HEK293T (cell line): ENCODE measurements around the gene ROR1.
A peak's percentile ranks its signal among the peaks of the same experiment; 100 is the strongest.

ENCODE experiments used
- CTCF ChIA-PET: fragments of 350-600 bp; formaldehyde crosslinking; extraction: SDS; loops from one replicate; lab custom pipeline; 2021; ENCODE audit warnings: antibody characterized with exemption, inconsistent platforms; lab: Yijun Ruan, JAX
- POLR2A ChIA-PET: fragments of 350-600 bp; formaldehyde crosslinking; extraction: SDS; loops from one replicate; lab custom pipeline; 2020; ENCODE audit warnings: antibody characterized with exemption, inconsistent platforms; lab: Yijun Ruan, JAX
- DNase-seq: peaks from one replicate; pipeline ENCODE4 v3.0.0; 2012; ENCODE audit warnings: mixed read lengths; ENCODE audit errors: extremely low spot score
- ARNT ChIP-seq: fragments of 450-650 bp; IDR thresholded peaks from 2 replicates; pipeline ENCODE4 v1.6.1; 2017; ENCODE audit warnings: mild to moderate bottlenecking
- BHLHE40 ChIP-seq: fragments of 450-650 bp; IDR thresholded peaks from 2 replicates; pipeline ENCODE4 v1.6.1; 2016; ENCODE audit warnings: mild to moderate bottlenecking, moderate library complexity, borderline replicate concordance
- CTBP1 ChIP-seq: fragments of 450-650 bp; IDR thresholded peaks from 2 replicates; pipeline ENCODE4 v1.6.1; 2016; ENCODE audit warnings: borderline replicate concordance
- ELF4 ChIP-seq: fragments of 450-650 bp; IDR thresholded peaks from 2 replicates; pipeline ENCODE4 v1.6.1; 2017; ENCODE audit warnings: antibody characterized with exemption
- FOXA1 ChIP-seq: fragments of 450-650 bp; IDR thresholded peaks from 2 replicates; pipeline ENCODE4 v1.6.1; 2016; ENCODE audit warnings: mild to moderate bottlenecking
- FOXK2 ChIP-seq: fragments of 450-650 bp; IDR thresholded peaks from 2 replicates; pipeline ENCODE4 v1.6.1; 2016; ENCODE audit warnings: mild to moderate bottlenecking
- FOXM1 ChIP-seq: fragments of 450-650 bp; IDR thresholded peaks from 2 replicates; pipeline ENCODE4 v1.6.1; 2017; ENCODE audit warnings: mild to moderate bottlenecking, borderline replicate concordance
- HDGF ChIP-seq: fragments of 450-650 bp; IDR thresholded peaks from 2 replicates; pipeline ENCODE4 v1.6.1; 2017; ENCODE audit warnings: antibody characterized with exemption, borderline replicate concordance
- L3MBTL2 ChIP-seq: fragments of 450-650 bp; conservative IDR thresholded peaks from 2 replicates; pipeline ENCODE4 v1.6.1; 2016; ENCODE audit warnings: mild to moderate bottlenecking
- LEF1 ChIP-seq: fragments of 450-650 bp; IDR thresholded peaks from 2 replicates; pipeline ENCODE4 v1.6.1; 2017; ENCODE audit warnings: mild to moderate bottlenecking, borderline replicate concordance
- NFRKB ChIP-seq: fragments of 450-650 bp; IDR thresholded peaks from 2 replicates; pipeline ENCODE4 v1.6.1; 2016; ENCODE audit warnings: mild to moderate bottlenecking, moderate library complexity
- PKNOX1 ChIP-seq: fragments of 450-650 bp; IDR thresholded peaks from 2 replicates; pipeline ENCODE4 v1.6.1; 2016
- SP1 ChIP-seq: fragments of 450-650 bp; IDR thresholded peaks from 2 replicates; pipeline ENCODE4 v1.6.1; 2017
- SUZ12 ChIP-seq: fragments of 450-650 bp; IDR thresholded peaks from 2 replicates; pipeline ENCODE4 v1.6.1; 2016; ENCODE audit warnings: mild to moderate bottlenecking
- TARDBP ChIP-seq: fragments of 450-650 bp; IDR thresholded peaks from 2 replicates; pipeline ENCODE4 v1.6.1; 2016
- ZNF384 ChIP-seq: fragments of 450-650 bp; IDR thresholded peaks from 2 replicates; pipeline ENCODE4 v1.6.1; 2016

Gene ROR1

DNA sequence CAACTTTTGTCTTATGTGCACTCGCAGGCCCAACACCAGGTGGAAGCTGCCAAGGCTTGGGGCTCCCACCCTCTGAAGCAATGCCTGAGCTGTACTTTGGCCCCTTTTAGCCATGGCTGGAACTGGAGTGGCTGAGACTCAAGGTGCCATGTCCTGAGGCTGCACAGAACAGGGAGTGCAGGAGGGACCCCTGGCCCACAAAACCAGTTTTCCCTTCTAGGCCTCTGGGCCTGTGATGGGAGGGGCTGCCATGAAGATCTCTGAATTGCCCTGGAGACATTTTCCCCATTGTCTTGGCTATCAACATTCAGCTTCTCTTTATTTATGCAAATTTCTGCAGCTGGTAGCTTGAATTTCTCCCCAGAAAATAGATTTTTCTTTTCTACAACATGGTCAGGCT is 57.6 kb downstream of the ROR1 start:
- no peak for DNase-seq
- TF ChIP-seq ELF4 (no peak), SP1 (no peak), LEF1 (no peak), NFRKB (no peak), HDGF (no peak), CTBP1 (no peak), L3MBTL2 (no peak), TARDBP (no peak), PKNOX1 (no peak), ARNT (no peak), FOXM1 (no peak), SUZ12 (no peak), ZNF384 (no peak), FOXA1 (no peak), BHLHE40 (no peak), FOXK2 (no peak)
- ChIA-PET CTCF (interaction anchor here (0.6 kb wide), 1 partner anchor 32 kb away, joined by 3 read pairs; no protein-coding TSS in a partner anchor), POLR2A (no interaction called here)

DNA sequence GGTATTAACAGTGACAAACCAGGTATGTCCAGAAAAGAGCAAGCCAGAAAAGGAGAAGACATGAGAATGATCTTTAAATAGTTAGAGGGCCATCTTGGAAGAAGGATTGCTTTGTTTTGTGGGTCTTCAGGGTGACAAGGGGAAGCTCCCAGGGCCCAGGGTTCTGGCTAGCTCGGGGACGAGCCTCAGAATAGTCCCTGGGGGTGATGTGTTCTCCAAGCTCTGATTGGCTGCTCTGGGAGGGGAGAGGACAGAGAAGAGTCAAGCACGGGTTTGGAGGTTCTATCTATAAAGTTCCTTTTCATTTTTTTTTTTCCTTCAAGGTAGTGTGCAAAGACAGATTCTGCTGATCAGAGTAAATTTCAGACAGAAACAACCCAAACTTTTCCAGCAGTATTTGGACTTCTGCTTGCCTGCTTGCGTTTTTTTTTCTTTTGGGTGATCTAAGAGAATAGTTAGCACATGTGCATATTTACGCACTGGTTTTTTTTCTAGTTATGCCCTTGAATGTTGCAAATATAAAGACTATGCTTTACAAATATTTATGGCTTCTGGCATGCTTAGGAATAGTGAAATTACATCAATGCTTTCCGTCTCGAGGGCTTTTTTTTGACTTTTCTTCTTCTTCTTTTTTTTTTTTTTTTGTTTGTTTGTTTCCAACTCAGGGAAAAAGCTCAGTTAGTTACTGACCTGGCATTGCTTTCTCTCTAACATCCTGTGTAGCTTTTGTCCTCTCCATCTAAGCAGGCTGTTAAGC is 59.7 kb downstream of the ROR1 start:
- DNase-seq = no peak
- TF ChIP-seq FOXA1 (no peak), TARDBP (no peak), BHLHE40 (no peak), CTBP1 (no peak), L3MBTL2 (no peak)
- POLR2A ChIA-PET = no interaction called here
- CTCF ChIA-PET = interaction anchor here (0.7 kb wide), 1 partner anchor 47 kb away, joined by 3 read pairs; no protein-coding TSS in a partner anchor

- DNase-seq = no peak
- POLR2A ChIA-PET = interaction anchor here (1.2 kb wide), 1 partner anchor 62 kb away, joined by 3 read pairs; the partner anchor contains the start of gene ROR1
- TF ChIP-seq FOXK2 = no peak
- CTCF ChIA-PET = interaction anchor here (0.7 kb wide), 1 partner anchor 168 kb away, joined by 3 read pairs; no protein-coding TSS in a partner anchor
Observed at GRCh38 chr1:63835128-63835527, 61.3 kb downstream of the ROR1 start.

- TF ChIP-seq TARDBP (no peak), ZNF384 (no peak), FOXM1 (no peak), BHLHE40 (no peak), NFRKB (no peak), LEF1 (no peak)
- no peak for DNase-seq
- ChIA-PET CTCF (no interaction called here), POLR2A (no interaction called here)
Observed at GRCh38 chr1:63836374-63836773, 62.6 kb downstream of the ROR1 start.

DNA sequence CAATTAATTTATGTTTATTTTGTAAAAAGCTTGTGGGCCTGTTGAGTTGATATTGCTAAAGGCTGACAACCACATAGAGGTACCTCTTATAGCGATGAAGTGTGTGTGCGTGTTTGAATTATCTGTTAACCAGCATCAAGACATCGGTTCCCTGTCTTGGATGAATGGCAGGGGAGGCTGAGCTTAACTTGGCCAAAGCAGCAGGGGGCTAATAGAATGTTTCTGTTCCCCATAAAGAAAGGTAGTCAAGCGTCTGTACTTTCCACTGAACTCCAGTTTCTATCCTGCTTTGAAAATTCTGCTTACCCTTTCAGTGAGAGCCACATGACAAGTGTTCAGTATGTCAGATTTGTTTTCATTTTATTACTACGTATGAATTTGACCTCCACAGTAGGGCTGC is 63.0 kb downstream of the ROR1 start:
- CTCF ChIA-PET = no interaction called here

DNA sequence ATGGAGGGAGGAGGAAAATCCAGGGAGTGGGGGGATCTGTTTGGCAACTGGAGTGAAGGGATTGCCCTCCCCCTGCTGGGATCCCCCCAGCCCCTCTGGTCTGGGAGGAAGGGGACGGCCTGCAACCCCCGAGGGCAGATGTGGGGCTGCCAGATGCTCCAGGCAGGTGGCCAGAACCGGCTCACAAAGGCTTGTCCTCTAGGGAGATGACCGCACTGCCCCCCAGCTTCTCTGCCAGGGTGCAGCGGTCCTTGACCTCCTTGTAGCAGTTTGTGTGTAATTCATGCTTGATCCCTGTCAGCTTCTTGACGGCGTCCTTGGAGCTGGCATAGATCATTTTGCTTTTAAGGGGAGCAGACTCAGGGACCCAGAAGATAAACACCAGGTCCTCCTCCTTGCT is 69.2 kb downstream of the ROR1 start:
- TF ChIP-seq FOXA1 (no peak), TARDBP (no peak), ARNT (no peak), FOXK2 (no peak), SP1 (no peak), CTBP1 (no peak), LEF1 (no peak), L3MBTL2 (no peak), PKNOX1 (no peak), ELF4 (no peak)
- ChIA-PET CTCF (no interaction called here), POLR2A (no interaction called here)
- no peak for DNase-seq

More for the DNA sequence above, 63.0 kb downstream of the ROR1 start:
- peak; percentile 80 for TF ChIP-seq PKNOX1
- TF ChIP-seq SP1 = no peak
- DNase-seq = peak; percentile 46
- POLR2A ChIA-PET = no interaction called here

DNA sequence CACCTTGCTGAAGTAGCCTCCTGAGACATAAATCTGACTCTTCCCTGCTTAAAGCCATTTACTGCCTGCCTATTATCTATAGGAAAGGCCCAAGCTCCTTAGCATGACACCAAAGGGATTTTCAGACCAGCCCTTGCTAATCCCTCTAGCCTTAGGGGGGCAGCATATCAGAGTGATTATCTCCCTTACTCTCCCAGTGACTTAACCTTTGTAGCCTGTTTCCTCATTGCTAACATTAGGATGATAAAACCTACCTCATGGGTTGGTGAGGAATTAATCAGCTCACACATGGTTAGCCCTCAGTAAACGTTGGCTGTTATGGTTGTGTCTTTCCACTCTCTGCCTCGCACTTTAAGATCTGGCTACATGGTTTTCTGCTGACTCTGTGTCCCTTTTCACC is 70.1 kb downstream of the ROR1 start:
- TF ChIP-seq SP1 (no peak), L3MBTL2 (no peak), NFRKB (no peak), HDGF (no peak)
- CTCF ChIA-PET = no interaction called here
- POLR2A ChIA-PET = interaction anchor here (1.0 kb wide), 1 partner anchor 16 kb away, joined by 3 read pairs; no protein-coding TSS in a partner anchor
- no peak for DNase-seq
